PC-3 (cell line): ENCODE results near the gene USP21. TPM values are rescaled to one million over a fixed set of nuclear protein-coding genes. Genes with fewer than 3 reads are reported as not detected.

Experiments
- ATAC-seq: fragments of 200-7000 bp; cut with Tn5 transposase; 2 replicates; pipeline ENCODE4 v1.9.1; 2020; ENCODE audit warnings: mild to moderate bottlenecking, moderate library complexity
- BruUV-seq: library from RNA; stranded (reverse); fragments of 400-500 nt; replicated peaks from 2 replicates; lab custom pipeline; 2021; lab: Mats Ljungman, UMichigan
- CTCF ChIA-PET: fragments of 300-600 bp; sonication (Branson Sonifier 250); formaldehyde crosslinking; loops from one replicate; lab custom pipeline; 2022; ENCODE audit warnings: antibody characterized with exemption; lab: Charles Lee
- POLR2A ChIA-PET: fragments of 300-600 bp; sonication (Branson Sonifier 250); formaldehyde crosslinking; loops from one replicate; lab custom pipeline; 2022; ENCODE audit warnings: antibody characterized with exemption; ENCODE audit not compliant: unreplicated experiment; lab: Charles Lee
- DNase-seq: peaks from one replicate; pipeline ENCODE4 v3.0.0-alpha.2; 2015
- H2AFZ ChIP-seq: fragments of 300-600 bp; sonication (generic); 2 replicates; pipeline ENCODE4 v1.6.0; 2016; ENCODE audit warnings: antibody characterized with exemption, low read length
- H3F3A ChIP-seq: fragments of 300-600 bp; sonication (generic); one replicate; pipeline ENCODE4 v1.6.0; 2017; ENCODE audit warnings: antibody characterized with exemption, low read length, control low read depth, mild to moderate bottlenecking; ENCODE audit not compliant: unreplicated experiment
- H3K27ac ChIP-seq: fragments of 300-600 bp; sonication (generic); 2 replicates; pipeline ENCODE4 v1.5.1; 2016; ENCODE audit warnings: mild to moderate bottlenecking, low read length
- H3K27me3 ChIP-seq: fragments of 300-600 bp; sonication (generic); 2 replicates; pipeline ENCODE4 v1.6.1; 2016; ENCODE audit warnings: low read length, mixed read lengths
- H3K36me3 ChIP-seq: fragments of 300-600 bp; sonication (generic); 2 replicates; pipeline ENCODE4 v1.6.1; 2016; ENCODE audit warnings: low read depth, mixed run types, low read length, mixed read lengths
- H3K4me1 ChIP-seq: fragments of 300-600 bp; sonication (generic); 2 replicates; pipeline ENCODE4 v1.5.1; 2016; ENCODE audit warnings: low read length; ENCODE audit not compliant: insufficient read depth
- H3K4me2 ChIP-seq: fragments of 300-600 bp; sonication (generic); 2 replicates; pipeline ENCODE4 v1.6.0; 2016; ENCODE audit warnings: low read length
- H3K4me3 ChIP-seq: fragments of 300-600 bp; sonication (generic); 2 replicates; pipeline ENCODE4 v1.5.1; 2016; ENCODE audit warnings: mild to moderate bottlenecking, low read length, mixed read lengths
- H3K79me2 ChIP-seq: fragments of 300-600 bp; sonication (generic); 2 replicates; pipeline ENCODE4 v1.6.1; 2017; ENCODE audit warnings: low read length, mixed read lengths
- H3K9ac ChIP-seq: fragments of 300-600 bp; sonication (generic); 2 replicates; pipeline ENCODE4 v1.6.0; 2016; ENCODE audit warnings: mild to moderate bottlenecking, low read length
- H3K9me2 ChIP-seq: fragments of 300-600 bp; sonication (generic); replicated peaks from 2 replicates; pipeline ENCODE4 v1.6.1; 2016; ENCODE audit warnings: mixed run types, low read length, mixed read lengths
- H3K9me3 ChIP-seq: fragments of 300-600 bp; sonication (generic); 2 replicates; pipeline ENCODE4 v1.6.1; 2016; ENCODE audit warnings: low read length, mixed read lengths
- H4K20me1 ChIP-seq: fragments of 300-600 bp; sonication (generic); 2 replicates; pipeline ENCODE4 v1.6.1; 2016; ENCODE audit warnings: low read length, mixed read lengths
- EZH2 ChIP-seq: fragments of 300-600 bp; sonication (generic); IDR thresholded peaks from one replicate; pipeline ENCODE4 v1.6.1; 2017; ENCODE audit warnings: antibody characterized with exemption, mild to moderate bottlenecking, low read length; ENCODE audit not compliant: unreplicated experiment
- EZH2phosphoT487 ChIP-seq: fragments of 300-600 bp; sonication (generic); IDR thresholded peaks from 2 replicates; pipeline ENCODE4 v1.6.1; 2018; ENCODE audit warnings: mild to moderate bottlenecking, antibody characterized with exemption, low read length, borderline replicate concordance
- intact Hi-C: fragments of 100-400 bp; cut with micrococcal nuclease; formaldehyde crosslinking; loops from 2 replicates; pipeline ENCODE4 v1.9.0; 2023
- total RNA-seq: library from RNA; depleted of rRNA; stranded (reverse); fragments of >200 nt; gene quantifications from 2 replicates; pipeline ENCODE4 v1.2.3, GENCODE V29; 2014
- TF ChIP-seq, protein P1 (sequence below): fragments of 300-600 bp; sonication (generic); conservative IDR thresholded peaks from 2 replicates; pipeline ENCODE4 v1.5.1; 2017; ENCODE audit warnings: antibody characterized with exemption, low read depth, mild to moderate bottlenecking, low read length

The USP21 gene
- total RNA-seq, 1 experiment from 2014 or later = 20.6 TPM

- Histone ChIP-seq H3K27ac (no peak overlapping the region), H2AFZ (no peak overlapping the region), H3F3A (peaks cover 10% of the 10 kb centered on the region), H3K27me3 (no peaks in the 10 kb centered on the region), H3K4me3 (no peak overlapping the region), H3K4me2 (no peak overlapping the region), H3K79me2 (no peaks in the 10 kb centered on the region), H3K9ac (no peak overlapping the region), H3K4me1 (peaks cover 19% of the 10 kb centered on the region), H4K20me1 (no peaks in the 10 kb centered on the region), H3K9me2 (no peaks in the 10 kb centered on the region), H3K36me3 (peaks cover 39% of the 10 kb centered on the region; the same call in 1 of the 2 replicates), H3K9me3 (no peaks in the 10 kb centered on the region)
- ChIA-PET POLR2A (interaction anchor here (0.5 kb wide), 1 partner anchor 57 kb away, joined by 6 read pairs; the partner anchor contains the start of gene TOMM40L), CTCF (no interaction called here)
- no peak for DNase-seq
- TF ChIP-seq EZH2 (no peak), EZH2phosphoT487 (no peak)
- TF ChIP-seq, protein P1, sequence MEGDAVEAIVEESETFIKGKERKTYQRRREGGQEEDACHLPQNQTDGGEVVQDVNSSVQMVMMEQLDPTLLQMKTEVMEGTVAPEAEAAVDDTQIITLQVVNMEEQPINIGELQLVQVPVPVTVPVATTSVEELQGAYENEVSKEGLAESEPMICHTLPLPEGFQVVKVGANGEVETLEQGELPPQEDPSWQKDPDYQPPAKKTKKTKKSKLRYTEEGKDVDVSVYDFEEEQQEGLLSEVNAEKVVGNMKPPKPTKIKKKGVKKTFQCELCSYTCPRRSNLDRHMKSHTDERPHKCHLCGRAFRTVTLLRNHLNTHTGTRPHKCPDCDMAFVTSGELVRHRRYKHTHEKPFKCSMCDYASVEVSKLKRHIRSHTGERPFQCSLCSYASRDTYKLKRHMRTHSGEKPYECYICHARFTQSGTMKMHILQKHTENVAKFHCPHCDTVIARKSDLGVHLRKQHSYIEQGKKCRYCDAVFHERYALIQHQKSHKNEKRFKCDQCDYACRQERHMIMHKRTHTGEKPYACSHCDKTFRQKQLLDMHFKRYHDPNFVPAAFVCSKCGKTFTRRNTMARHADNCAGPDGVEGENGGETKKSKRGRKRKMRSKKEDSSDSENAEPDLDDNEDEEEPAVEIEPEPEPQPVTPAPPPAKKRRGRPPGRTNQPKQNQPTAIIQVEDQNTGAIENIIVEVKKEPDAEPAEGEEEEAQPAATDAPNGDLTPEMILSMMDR = no peak
- no TSS peak for BruUV-seq
- no peak for ATAC-seq
- intact Hi-C loops = no loop called here
These were observed 9.6 kb downstream of the USP21 start for GRCh38 chr1:161168906-161169305.

GRCh38 chr1:161171191-161171590 is 11.9 kb downstream of the USP21 start:
- Histone ChIP-seq H4K20me1 (no peaks in the 10 kb centered on the region), H3K27ac (no peak overlapping the region), H3K9me2 (no peaks in the 10 kb centered on the region), H3K27me3 (no peaks in the 10 kb centered on the region), H3K9me3 (no peaks in the 10 kb centered on the region), H3K4me2 (no peak overlapping the region), H3F3A (no peaks in the 10 kb centered on the region), H2AFZ (no peak overlapping the region), H3K9ac (no peak overlapping the region), H3K4me3 (no peak overlapping the region), H3K4me1 (peaks cover 12% of the 10 kb centered on the region; the same call in 1 of the 2 replicates), H3K36me3 (peaks cover 47% of the 10 kb centered on the region; the same call in 1 of the 2 replicates), H3K79me2 (peaks cover 8% of the 10 kb centered on the region)
- DNase-seq (no peak), ATAC-seq (no peak)
- intact Hi-C loops = no loop called here
- TF ChIP-seq EZH2 (no peak), EZH2phosphoT487 (no peak)
- TF ChIP-seq, protein P1 = peak; percentile 64
- CTCF ChIA-PET = no interaction called here
- no TSS peak for BruUV-seq
- POLR2A ChIA-PET = no interaction called here

DNA sequence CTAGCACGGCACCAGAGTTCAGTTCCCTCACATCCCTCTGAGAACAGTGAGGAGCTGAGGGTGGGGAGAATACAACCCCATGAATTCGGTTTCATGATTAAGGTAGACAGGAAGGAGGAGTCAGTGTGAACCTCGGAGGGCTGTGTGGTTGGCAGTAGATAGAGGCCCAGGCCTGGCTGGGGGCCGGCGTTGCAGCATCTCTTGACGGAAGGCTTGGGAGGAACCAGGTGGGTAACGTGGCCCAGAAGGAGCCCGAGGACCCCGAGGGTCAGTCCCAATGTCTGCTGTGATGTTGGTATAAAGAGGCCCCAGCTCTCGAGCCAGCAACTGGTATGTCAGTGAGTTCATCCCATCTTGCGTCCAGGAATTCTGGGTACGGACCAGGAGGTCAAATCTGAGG is 12.4 kb downstream of the USP21 start:
- no peak overlapping the region for H3K9ac ChIP-seq
- POLR2A ChIA-PET = no interaction called here
- BruUV-seq = no TSS peak
- TF ChIP-seq, protein P1 = no peak
- TF ChIP-seq EZH2phosphoT487 = no peak
- no peak for TF ChIP-seq EZH2
- CTCF ChIA-PET = no interaction called here
- ATAC-seq (no peak), DNase-seq (no peak)
- no peak overlapping the region for H3K4me2 ChIP-seq
- H3K79me2 ChIP-seq = peaks cover 13% of the 10 kb centered on the region
- H3K9me3 ChIP-seq = no peaks in the 10 kb centered on the region
- no peaks in the 10 kb centered on the region for H4K20me1 ChIP-seq
- H3K27me3 ChIP-seq = no peaks in the 10 kb centered on the region
- H2AFZ ChIP-seq = no peak overlapping the region
- H3K36me3 ChIP-seq = peaks cover 47% of the 10 kb centered on the region; the same call in 1 of the 2 replicates
- H3K9me2 ChIP-seq = no peaks in the 10 kb centered on the region
- H3K27ac ChIP-seq = no peak overlapping the region
- H3K4me3 ChIP-seq = no peak overlapping the region
- intact Hi-C loops = no loop called here
- H3F3A ChIP-seq = no peaks in the 10 kb centered on the region
- H3K4me1 ChIP-seq = peaks cover 16% of the 10 kb centered on the region; the same call in 1 of the 2 replicates
